HG02610 (cell line): ENCODE results near the gene MYO1H.
"Not testable (repeated sequence)": the region's sequence is repeated elsewhere in the genome, so short reads cannot be mapped to it uniquely, and the experiment has no call there.

Experiments
- ATAC-seq: cut with Tn5 transposase; IDR thresholded peaks from one replicate; pipeline ENCODE4 v1.9.1; 2021; ENCODE audit warnings: mild to moderate bottlenecking, moderate library complexity; ENCODE audit not compliant: unreplicated experiment

Gene MYO1H

GRCh38 chr12:109406147-109406546 lies 58.4 kb downstream of the MYO1H start:
- ATAC-seq, result not testable (repeated sequence)

DNA sequence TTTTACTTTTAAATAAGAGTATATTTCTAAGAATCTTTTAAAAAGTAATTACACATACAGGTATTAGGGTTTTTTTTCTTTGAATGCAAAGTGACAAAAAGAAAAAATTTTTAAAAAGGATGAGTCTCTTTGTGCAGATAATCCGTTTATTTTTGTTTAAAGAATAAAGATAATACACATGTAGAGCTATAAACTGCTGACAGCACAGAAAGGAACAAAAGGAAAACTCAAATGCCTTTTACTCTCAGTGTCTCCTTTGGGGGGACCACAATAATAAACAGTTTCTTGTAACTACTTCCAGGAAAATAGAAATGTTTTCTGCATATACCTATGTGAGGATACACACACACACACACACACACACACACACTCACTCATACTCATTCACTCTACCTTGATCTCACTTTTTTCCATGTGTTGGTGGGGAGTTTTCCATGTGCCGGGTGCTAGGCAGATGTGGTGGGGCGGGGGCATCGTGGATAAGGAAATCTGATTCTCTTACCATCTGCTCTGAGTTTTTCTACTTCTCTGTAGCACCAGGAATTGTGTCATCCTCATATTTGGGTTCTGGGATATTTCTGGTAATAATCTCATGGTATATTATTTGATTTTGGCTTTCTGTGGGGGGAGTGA lies 71.3 kb downstream of the MYO1H start:
- ATAC-seq, result no peak

DNA sequence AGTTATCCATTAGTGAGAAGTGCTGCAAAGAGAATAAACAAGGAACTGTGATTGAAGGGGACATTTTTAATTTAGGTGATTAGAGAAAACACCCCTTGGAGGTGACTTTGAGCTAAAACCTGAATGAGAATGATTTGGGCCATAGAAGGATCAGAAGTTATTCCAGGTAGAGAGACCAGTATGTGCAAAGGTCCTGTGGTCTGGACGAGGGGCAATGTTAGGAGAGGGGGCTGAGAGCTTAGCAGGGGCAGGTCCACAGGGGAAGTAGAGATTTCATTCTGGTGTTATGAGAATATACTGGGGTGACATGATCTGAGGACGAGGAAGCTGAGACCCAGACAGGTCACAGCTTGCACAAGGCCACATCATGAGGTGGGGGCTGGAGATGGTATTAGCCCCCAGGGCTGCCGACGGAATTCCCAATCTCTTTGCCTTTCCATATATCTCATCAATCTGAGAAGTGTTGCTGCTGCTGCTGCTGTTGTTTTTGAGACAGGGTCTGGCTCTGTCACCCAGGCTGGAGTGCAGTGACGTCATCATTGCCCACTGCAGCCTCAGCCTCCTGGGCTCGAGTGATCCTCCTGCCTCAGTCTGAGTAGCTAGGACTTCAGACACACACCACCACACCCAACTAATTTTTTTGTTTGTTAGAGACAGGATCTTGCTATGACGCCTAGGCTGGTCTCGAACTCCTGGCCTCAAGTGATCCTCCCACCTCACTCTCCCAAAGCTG lies 73.8 kb downstream of the MYO1H start:
- ATAC-seq, result no peak

- no peak for ATAC-seq
Measured at GRCh38 chr12:109422251-109422650, 74.6 kb downstream of the MYO1H start.

DNA sequence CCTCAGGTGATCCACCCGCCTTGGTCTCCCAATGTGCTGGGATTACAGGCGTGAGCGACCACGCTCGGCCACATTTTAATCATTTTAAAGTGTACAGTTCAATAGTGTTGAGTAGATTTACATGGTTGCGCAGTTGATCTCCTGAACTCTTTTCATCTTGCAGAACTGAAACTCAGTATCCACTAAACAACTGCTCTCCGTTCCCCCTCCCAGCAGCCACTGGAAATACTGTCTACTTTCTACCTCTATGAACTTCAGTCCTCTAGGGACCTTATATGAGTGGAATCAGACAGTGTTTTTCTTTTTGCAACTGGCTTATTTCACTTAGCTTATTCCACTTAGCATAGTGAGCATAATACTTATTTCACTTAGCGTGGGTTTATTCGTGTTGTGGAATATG lies 75.7 kb downstream of the MYO1H start:
- no peak for ATAC-seq

DNA sequence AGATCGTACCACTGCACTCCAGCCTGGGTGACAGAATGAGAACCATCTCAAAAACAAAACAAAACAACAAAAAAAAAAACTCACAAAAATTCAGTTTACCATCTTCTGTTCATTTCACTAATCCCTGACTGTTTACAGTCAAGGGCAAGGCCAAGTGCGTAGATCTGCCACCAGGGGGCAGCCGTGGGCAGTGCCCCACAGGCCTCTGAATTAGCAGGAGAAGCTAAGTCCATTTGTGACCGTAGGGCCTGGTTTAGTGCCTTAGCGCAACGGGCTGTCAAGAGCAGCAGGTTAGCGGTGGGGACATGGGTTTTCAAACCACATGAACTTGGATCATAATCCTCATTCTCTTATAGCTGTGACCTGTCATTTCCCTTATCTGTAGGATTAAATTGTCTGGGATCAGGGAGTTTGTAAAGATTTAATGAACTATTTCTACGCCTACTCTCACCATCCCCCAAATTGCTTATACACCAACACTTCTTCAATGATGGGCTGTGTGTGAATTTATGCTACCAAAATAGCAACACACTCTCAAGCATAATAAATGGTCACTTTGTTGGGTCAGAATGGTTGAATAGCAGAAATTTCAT lies 80.4 kb downstream of the MYO1H start:
- no peak for ATAC-seq

- not testable (repeated sequence) for ATAC-seq
Measured at GRCh38 chr12:109428804-109429203, 81.1 kb downstream of the MYO1H start.

DNA sequence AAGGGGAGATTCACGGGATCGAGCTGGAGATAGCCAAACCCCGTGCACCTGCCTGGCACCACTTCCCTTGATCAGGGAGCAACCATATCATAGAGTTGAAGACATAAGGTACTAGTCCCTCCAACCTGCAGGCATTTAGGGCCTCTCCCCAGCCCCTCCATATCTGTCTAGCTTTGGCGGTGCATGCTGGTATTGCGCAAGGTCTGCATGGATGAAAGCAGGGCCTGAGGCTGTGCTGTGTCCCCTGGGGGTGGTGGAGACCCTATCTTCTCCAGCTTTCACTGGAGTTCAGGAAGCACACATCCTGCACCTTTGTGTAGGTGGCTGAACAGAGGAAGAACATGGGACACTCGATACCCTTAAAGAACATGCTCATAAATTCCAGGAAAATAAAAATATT lies 82.5 kb downstream of the MYO1H start:
- ATAC-seq, result no peak

DNA sequence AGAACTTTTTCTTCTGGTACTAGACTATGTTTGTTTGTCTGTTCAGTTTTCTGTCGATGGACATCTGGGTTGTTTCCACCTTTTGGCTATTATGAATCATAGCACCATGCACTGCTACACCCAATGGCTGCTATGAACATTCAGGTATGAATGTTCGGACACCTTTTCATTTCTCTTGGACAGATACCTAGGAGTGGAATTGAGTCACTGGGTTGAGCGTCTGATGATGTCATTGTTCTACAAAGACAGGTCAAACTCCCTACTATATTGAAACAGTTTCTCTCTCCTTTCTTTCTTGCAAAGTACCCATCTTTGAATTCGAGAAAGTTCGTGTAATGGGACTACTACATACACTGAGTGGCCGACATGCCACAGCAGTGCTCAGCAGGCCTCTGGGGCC lies 84.7 kb downstream of the MYO1H start:
- no peak for ATAC-seq

- ATAC-seq, result no peak
Measured at GRCh38 chr12:109432842-109433304, 85.2 kb downstream of the MYO1H start.

GRCh38 chr12:109433618-109434017 lies 85.9 kb downstream of the MYO1H start:
- ATAC-seq, result no peak

- ATAC-seq, result no peak
Measured at GRCh38 chr12:109434582-109434981, 86.9 kb downstream of the MYO1H start.

DNA sequence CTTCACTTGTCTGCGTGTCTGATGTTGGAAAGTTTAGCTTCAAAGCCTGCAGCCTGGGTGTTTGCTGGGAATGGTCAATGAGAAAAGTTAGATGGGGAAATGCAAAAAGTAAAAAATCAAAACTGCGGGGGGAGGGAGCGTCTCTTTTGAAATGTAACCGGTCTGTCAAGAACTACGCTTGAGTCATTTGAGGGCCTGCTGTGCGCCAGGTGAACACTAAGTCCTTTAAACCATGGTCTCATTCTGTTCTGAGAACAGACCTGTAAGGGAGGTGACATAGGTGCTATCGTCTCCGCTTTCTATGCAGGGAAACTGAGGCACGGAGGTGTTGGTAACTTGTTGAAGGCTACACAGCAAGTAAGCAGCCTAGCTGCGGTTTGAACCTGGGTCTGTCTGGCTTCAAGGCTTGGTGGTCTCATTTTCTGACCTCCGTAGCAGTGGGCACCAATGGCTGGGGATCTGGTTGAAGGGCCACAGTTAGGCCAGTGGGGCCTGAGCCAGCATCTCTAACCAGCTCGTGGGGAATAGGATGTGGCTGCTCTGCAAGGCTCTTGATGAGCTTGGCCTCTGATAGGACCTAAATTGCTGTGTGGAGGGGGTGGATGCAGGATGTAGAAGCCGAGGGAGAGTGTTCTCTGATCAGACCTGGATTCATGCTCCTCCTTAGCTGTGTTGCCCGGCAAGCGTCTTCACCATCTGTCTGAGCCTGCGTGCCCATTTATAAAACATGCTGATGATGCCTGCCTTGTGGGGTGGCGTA lies 87.9 kb downstream of the MYO1H start:
- no peak for ATAC-seq

DNA sequence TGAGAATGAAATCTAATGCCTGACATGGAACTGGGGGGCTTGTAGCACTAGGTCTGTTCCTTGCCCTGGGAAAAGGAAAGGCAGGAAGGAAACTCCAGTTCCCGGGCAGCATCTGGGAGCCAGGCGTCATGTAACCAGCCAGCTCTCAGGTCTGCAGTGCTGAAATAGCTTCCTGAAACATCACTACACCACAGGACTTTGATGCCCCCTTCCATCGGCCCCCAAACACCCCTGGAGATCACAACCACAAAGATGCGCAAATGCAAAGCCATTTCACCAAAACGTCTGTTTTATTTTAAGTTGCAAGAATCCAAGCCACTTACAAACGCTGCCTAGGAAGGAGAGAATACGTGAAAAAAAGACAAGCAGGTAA lies 88.5 kb downstream of the MYO1H start:
- no peak for ATAC-seq

DNA sequence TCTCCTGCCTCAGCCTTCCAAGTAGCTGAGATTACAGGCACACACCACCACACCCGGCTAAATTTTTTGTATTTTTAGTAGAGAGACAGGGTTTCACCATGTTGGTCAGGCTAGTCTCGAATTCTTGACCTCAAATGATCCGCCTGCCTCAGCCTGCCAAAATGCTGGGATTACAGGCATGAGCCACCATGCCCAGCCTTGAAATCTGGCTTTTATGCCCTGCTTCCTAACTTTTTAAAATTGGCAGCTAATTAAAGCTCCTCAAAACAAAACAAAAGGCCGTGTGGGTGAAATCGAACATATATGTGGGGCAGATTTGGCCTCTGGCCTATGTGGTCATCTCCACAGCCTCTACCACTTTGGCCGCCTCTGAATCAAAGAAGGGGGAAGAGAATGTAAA lies 91.5 kb downstream of the MYO1H start:
- ATAC-seq, result no peak

- ATAC-seq, result not testable (repeated sequence)
Measured at GRCh38 chr12:109439951-109440350, 92.3 kb downstream of the MYO1H start.

GRCh38 chr12:109440851-109441490 lies 93.3 kb downstream of the MYO1H start:
- no peak for ATAC-seq

- ATAC-seq, result no peak
Measured at GRCh38 chr12:109443794-109444193, 96.1 kb downstream of the MYO1H start.

DNA sequence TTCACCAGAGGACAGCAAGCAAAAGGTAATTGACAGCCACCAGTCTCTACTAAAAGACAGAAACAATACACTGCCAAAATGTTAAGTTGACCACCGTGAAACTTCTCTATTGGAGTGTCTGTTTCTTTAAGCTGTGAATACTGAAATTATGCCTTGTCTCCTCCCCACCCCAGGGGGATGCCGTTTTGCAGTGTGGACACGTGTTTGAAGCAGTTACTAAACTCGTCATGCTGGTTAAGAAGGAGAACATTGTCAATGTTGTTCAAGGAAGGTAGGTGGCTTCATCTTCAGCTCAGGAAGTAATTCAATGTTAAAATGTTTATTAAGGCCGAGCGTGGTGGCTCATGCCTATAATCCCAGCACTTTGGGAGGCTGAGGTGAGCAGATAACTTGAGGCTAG lies 96.6 kb downstream of the MYO1H start:
- no peak for ATAC-seq

DNA sequence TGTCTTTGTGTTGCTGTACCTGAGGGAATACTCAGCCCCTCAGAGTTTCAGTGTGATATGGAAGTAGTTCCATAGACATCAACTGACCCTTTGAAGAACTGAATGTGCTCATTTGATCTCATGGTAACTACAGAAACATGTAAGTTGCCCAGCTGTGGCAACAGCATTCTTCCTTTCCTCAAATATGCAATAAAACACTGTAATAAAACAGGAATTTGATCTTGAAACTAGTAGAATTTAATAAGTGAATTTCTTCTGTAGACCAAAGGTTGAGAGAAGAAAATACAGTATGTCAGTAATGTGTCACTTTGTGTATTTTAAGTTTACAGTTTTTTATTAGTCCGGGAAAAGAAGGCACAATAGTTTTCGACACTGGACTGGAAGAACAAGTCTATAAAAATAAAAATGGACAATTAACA lies 97.5 kb downstream of the MYO1H start:
- ATAC-seq, result no peak

DNA sequence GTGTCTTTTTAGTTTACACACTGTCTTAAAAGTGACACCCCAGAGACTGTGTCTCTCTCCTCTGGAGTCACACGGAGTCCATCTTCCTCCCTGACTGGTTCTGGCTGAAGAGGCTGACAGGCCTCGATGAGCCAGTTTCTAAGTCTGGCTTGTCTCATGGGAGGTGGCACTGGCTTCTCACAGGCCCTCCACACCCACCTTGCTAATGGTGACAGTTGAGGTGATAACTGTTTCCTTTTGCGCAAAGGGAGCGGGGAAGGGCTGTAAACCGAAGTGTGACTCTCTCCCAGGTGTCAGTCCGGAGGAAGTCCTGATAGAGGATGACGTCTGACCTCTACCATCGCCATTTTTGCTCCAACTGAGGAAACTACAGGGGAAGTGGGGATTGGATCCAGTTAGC lies 99.2 kb downstream of the MYO1H start:
- no peak for ATAC-seq
